Naive B cell (primary cell): ENCODE measurements around the gene HOXD11. TPM values are rescaled to one million over a fixed set of nuclear protein-coding genes. Genes with fewer than 3 reads are reported as not detected.

Source experiments
- polyA plus RNA-seq, 6 donors: library from polyadenylated mRNA; unstranded; fragments of 300-500 nt; fragmentation: Illumina TruSeq; gene quantifications; one replicate each; pipeline ENCODE4 v1.2.3, GENCODE V29; 2021; ENCODE audit warnings: low read depth in 6 of 6

HOXD11 gene
- polyA plus RNA-seq, 6 donors from 2014 or later, result not detected

Other genes with a start within 250 kb of the HOXD11 start
- gene LNPK, start 105.0 kb upstream of the HOXD11 start, polyA plus RNA-seq, result 10 to 100 TPM in 4 of 6 donors, 1 to 10 TPM in 2; 7.1 to 15.6 (median 10.2) TPM
- not detected for gene EVX2, start 23.3 kb upstream of the HOXD11 start, polyA plus RNA-seq
- gene HOXD13, start 14.6 kb upstream of the HOXD11 start, polyA plus RNA-seq, result not detected
- not detected for gene HOXD12, start 7.5 kb upstream of the HOXD11 start, polyA plus RNA-seq
- gene HOXD10, start 9.5 kb downstream of the HOXD11 start, polyA plus RNA-seq, result not detected
- not detected for gene HOXD9, start 15.4 kb downstream of the HOXD11 start, polyA plus RNA-seq
- gene HOXD8, start 22.4 kb downstream of the HOXD11 start, polyA plus RNA-seq, result not detected
- not detected for gene HOXD4, start 44.3 kb downstream of the HOXD11 start, polyA plus RNA-seq
- not detected for gene HOXD3, start 50.0 kb downstream of the HOXD11 start, polyA plus RNA-seq
- gene HOXD1, start 81.4 kb downstream of the HOXD11 start, polyA plus RNA-seq, result not detected
- 10 to 100 TPM; 10.7 to 44.4 (median 19.3) TPM for gene MTX2, start 162.2 kb downstream of the HOXD11 start, polyA plus RNA-seq